GM12873 (cell line): ENCODE measurements around the gene RASEF.

Source experiments
- CTCF ChIP-seq: IDR thresholded peaks from 2 replicates; pipeline ENCODE4 v1.5.1; 2012; ENCODE audit warnings: low read depth, mild to moderate bottlenecking, moderate library complexity, low read length, control low read depth; ENCODE audit not compliant: insufficient read depth; ENCODE audit errors: missing control alignments

RASEF gene

GRCh38 chr9:83062651-83063527 lies at the start of gene RASEF:
TSS of gene RASEF (minus strand) at chr9:83063142. CDS start at chr9:83062867, 275 bp downstream.
- no peak for TF ChIP-seq CTCF

GRCh38 chr9:83111169-83111568 lies 48.2 kb upstream of the RASEF start:
- TF ChIP-seq CTCF = no peak

DNA sequence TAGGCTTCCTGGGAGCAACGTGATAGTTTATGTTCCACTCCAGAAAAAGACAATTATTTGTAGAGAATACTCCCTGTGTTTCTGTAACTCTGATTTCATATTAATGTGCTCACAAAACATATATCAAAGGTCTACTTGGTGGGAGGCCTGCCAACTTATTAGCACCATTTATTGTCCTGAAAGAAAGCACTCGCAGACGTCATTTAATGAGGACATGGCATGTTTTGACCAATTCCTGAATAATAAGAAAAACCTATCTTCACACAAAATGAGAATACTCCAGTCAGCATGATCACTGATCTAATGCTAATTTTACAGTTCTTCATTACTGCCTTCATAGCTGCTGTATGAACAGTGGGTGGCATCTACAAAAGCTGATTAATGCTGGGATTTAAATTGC lies 46.4 kb upstream of the RASEF start:
- TF ChIP-seq CTCF = no peak

DNA sequence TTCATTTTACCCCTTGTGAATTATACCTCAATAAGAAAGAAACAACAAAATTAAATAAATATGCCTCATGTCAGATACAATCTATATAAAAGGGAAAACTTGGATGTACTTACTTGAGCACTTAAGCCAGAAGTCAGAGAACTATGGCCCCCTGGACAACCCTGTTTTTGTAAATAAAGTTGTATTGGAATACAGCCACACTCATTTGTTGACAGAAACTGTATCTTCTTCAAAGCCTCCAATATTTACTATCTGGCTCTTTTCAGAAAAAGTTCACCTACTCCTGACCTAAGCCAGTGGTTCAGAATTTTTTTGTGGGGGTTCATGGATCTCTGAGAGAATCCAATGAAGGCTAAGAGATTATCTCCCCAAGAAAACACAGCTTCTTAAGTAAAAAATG lies 45.3 kb upstream of the RASEF start:
- TF ChIP-seq CTCF = no peak

GRCh38 chr9:83106772-83107171 lies 43.8 kb upstream of the RASEF start:
- TF ChIP-seq CTCF = no peak

- TF ChIP-seq CTCF = no peak
Observed at GRCh38 chr9:83106263-83106662, 43.3 kb upstream of the RASEF start.

DNA sequence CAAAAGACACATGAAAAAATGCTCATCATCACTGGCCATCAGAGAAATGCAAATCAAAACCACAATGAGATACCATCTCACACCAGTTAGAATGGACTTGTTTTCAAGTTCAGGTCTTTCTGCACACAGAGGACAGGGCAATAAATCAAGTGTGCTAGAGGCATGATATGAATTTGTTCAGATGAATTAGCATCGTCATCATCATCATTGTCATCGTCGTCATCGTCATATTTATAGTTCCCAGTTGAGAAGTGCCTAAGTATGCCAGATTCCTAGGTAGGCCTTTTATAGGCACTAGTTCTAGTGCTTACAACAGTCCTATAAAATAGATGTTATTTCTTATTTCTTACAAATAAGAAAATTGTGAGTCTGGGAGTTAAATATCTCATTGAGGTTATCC lies 34.7 kb upstream of the RASEF start:
- no peak for TF ChIP-seq CTCF
